ENCODE results near the gene MICA.

DNA sequence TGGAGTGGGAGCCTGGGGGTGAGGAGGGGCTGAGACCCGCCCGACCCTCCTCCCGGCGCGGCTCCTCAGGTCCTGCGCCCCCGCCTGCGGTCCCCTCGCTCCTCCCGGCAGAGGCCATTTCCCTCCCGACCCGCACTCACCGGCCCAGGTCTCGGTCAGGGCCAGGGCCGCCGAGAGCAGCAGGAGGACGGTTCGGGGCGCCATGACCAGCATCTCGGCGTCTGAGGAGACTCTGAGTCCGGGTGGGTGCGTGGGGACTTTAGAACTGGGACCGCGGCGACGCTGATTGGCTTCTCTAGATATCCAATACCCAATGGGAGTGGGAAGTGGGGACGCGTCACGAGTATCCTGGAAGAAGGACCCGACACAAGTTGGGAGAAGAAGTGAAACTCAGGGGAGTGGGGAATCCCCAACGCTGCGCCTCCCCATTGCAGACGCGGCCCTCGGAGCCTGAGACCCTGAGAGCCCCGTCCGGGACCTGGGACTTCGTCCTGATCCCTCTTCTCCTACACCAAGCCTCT, 46.4 kb upstream of the MICA start, which contains the start of gene HLA-B:
- TF ChIP-seq POLR2AphosphoS5 (IDR thresholded peaks at IDR 0.05) (peak in 1 of 3 donors; percentile 96), POLR2A (IDR thresholded peaks at IDR 0.05) (no peak)
- TF ChIP-seq, protein P1, sequence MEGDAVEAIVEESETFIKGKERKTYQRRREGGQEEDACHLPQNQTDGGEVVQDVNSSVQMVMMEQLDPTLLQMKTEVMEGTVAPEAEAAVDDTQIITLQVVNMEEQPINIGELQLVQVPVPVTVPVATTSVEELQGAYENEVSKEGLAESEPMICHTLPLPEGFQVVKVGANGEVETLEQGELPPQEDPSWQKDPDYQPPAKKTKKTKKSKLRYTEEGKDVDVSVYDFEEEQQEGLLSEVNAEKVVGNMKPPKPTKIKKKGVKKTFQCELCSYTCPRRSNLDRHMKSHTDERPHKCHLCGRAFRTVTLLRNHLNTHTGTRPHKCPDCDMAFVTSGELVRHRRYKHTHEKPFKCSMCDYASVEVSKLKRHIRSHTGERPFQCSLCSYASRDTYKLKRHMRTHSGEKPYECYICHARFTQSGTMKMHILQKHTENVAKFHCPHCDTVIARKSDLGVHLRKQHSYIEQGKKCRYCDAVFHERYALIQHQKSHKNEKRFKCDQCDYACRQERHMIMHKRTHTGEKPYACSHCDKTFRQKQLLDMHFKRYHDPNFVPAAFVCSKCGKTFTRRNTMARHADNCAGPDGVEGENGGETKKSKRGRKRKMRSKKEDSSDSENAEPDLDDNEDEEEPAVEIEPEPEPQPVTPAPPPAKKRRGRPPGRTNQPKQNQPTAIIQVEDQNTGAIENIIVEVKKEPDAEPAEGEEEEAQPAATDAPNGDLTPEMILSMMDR (IDR thresholded peaks at IDR 0.05): no peak
